Stimulated activated CD8-positive, alpha-beta memory T cell treated with anti-CD3 and anti-CD28 coated beads, Interleukin-15, amount 100 ng/mL, for 1 hour (primary cell): Measurements from ENCODE around the gene APOBEC3F.

Experiments used
- DNase-seq: peaks from one replicate; pipeline ENCODE4 v3.0.0-alpha.2; 2020; ENCODE audit warnings: low read depth

APOBEC3F gene

GRCh38 chr22:39094717-39095389 lies 54.2 kb downstream of the APOBEC3F start:
- no peak for DNase-seq

GRCh38 chr22:39095971-39096370 lies 55.3 kb downstream of the APOBEC3F start:
- DNase-seq: no peak

GRCh38 chr22:39097098-39098020 lies 56.7 kb downstream of the APOBEC3F start, which contains the start of gene APOBEC3H:
Gene APOBEC3H, plus strand, starts transcription at chr22:39097244. Its CDS starts 3,035 bp downstream, at chr22:39100279.
- no peak for DNase-seq

- DNase-seq: no peak
Observed at GRCh38 chr22:39098026-39098425, 57.4 kb downstream of the APOBEC3F start.

- no peak for DNase-seq
Observed at GRCh38 chr22:39098576-39098975, 57.9 kb downstream of the APOBEC3F start.

GRCh38 chr22:39101226-39101625 lies 60.6 kb downstream of the APOBEC3F start:
- no peak for DNase-seq

- DNase-seq: no peak
Observed at GRCh38 chr22:39103431-39103830, 62.8 kb downstream of the APOBEC3F start.
